WTC11 (cell line): ENCODE data around the gene SYNGAP1.

Experiments
- ATF1 ChIP-seq: sonication (generic); formaldehyde crosslinking; IDR thresholded peaks from 2 replicates; pipeline ENCODE4 v1.8.1; 2023; ENCODE audit warnings: mild to moderate bottlenecking, moderate library complexity, missing genetic modification reagents
- ESRRA ChIP-seq: sonication (generic); formaldehyde crosslinking; IDR thresholded peaks from 2 replicates; pipeline ENCODE4 v1.8.1; 2022; ENCODE audit warnings: mild to moderate bottlenecking, missing genetic modification reagents, borderline replicate concordance
- ZNF423 ChIP-seq: fragments of 250-450 bp; sonication (Bioruptor Pico); IDR thresholded peaks from 2 replicates; pipeline ENCODE4 v2.1.2; 2022; ENCODE audit warnings: mild to moderate bottlenecking, moderate library complexity
- TF ChIP-seq, protein P1 (sequence below): fragments of 200-600 bp; IDR thresholded peaks from 2 replicates; pipeline ENCODE4 v1.8.0; 2022; ENCODE audit warnings: antibody characterized with exemption
- TF ChIP-seq, protein P2 (sequence below): sonication (generic); formaldehyde crosslinking; IDR thresholded peaks from 2 replicates; pipeline ENCODE4 v1.8.1; 2023; ENCODE audit warnings: mild to moderate bottlenecking, missing genetic modification reagents, moderate library complexity
- TF ChIP-seq, protein P3 (sequence below): sonication (generic); formaldehyde crosslinking; IDR thresholded peaks from 2 replicates; pipeline ENCODE4 v1.8.0; 2022; ENCODE audit warnings: mild to moderate bottlenecking, missing genetic modification reagents
- TF ChIP-seq, protein P4 (sequence below): sonication (generic); formaldehyde crosslinking; IDR thresholded peaks from 2 replicates; pipeline ENCODE4 v1.8.1; 2022; ENCODE audit warnings: missing genetic modification reagents, borderline replicate concordance

DNA sequence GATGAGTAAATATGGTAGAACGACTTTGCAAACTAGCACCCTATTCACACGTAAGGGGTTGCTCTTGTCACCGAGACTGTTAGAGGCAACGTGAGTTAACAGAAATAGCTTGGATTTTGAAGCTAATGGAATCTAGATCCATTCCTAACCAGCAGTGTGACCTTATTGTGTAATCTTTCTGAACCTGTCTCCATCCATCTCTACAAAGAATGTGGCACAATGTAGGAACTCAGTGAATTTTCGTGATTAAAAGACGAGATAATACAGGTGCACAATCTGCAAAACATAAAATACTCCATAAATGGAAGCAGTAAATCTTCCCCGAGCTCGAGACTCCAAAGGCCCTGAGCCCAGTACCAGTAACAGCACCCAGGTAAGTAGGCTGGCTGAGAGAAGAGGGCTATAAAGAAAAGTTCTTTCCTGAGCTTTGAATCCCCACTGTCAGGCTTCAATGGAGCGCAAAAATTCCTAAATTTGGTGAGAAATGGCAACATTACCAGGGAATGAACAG lies 29.0 kb upstream of the SYNGAP1 start:
- TF ChIP-seq, protein P1, sequence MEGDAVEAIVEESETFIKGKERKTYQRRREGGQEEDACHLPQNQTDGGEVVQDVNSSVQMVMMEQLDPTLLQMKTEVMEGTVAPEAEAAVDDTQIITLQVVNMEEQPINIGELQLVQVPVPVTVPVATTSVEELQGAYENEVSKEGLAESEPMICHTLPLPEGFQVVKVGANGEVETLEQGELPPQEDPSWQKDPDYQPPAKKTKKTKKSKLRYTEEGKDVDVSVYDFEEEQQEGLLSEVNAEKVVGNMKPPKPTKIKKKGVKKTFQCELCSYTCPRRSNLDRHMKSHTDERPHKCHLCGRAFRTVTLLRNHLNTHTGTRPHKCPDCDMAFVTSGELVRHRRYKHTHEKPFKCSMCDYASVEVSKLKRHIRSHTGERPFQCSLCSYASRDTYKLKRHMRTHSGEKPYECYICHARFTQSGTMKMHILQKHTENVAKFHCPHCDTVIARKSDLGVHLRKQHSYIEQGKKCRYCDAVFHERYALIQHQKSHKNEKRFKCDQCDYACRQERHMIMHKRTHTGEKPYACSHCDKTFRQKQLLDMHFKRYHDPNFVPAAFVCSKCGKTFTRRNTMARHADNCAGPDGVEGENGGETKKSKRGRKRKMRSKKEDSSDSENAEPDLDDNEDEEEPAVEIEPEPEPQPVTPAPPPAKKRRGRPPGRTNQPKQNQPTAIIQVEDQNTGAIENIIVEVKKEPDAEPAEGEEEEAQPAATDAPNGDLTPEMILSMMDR = no peak
- no peak for TF ChIP-seq ESRRA (CRISPR knock-in tag)
- TF ChIP-seq, protein P2, sequence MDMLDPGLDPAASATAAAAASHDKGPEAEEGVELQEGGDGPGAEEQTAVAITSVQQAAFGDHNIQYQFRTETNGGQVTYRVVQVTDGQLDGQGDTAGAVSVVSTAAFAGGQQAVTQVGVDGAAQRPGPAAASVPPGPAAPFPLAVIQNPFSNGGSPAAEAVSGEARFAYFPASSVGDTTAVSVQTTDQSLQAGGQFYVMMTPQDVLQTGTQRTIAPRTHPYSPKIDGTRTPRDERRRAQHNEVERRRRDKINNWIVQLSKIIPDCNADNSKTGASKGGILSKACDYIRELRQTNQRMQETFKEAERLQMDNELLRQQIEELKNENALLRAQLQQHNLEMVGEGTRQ (CRISPR knock-in tag) = no peak
- TF ChIP-seq, protein P3, sequence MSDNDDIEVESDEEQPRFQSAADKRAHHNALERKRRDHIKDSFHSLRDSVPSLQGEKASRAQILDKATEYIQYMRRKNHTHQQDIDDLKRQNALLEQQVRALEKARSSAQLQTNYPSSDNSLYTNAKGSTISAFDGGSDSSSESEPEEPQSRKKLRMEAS (CRISPR knock-in tag) = no peak
- TF ChIP-seq, protein P4, sequence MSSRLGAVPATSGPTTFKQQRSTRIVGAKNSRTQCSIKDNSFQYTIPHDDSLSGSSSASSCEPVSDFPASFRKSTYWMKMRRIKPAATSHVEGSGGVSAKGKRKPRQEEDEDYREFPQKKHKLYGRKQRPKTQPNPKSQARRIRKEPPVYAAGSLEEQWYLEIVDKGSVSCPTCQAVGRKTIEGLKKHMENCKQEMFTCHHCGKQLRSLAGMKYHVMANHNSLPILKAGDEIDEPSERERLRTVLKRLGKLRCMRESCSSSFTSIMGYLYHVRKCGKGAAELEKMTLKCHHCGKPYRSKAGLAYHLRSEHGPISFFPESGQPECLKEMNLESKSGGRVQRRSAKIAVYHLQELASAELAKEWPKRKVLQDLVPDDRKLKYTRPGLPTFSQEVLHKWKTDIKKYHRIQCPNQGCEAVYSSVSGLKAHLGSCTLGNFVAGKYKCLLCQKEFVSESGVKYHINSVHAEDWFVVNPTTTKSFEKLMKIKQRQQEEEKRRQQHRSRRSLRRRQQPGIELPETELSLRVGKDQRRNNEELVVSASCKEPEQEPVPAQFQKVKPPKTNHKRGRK = no peak
- TF ChIP-seq ZNF423 (CRISPR knock-in tag) = no peak
- no peak for TF ChIP-seq ATF1 (CRISPR knock-in tag)
